ENCODE measurements around the gene ADAD2. TPM values are rescaled to one million over a fixed set of nuclear protein-coding genes. Genes with fewer than 3 reads are reported as not detected.
"Not testable (repeated sequence)": the region's sequence is repeated elsewhere in the genome, so short reads cannot be mapped to it uniquely, and the experiment has no call there.

The ADAD2 gene
- polyA plus RNA-seq, 2 donors = 3.6 to 11.5 TPM

DNA sequence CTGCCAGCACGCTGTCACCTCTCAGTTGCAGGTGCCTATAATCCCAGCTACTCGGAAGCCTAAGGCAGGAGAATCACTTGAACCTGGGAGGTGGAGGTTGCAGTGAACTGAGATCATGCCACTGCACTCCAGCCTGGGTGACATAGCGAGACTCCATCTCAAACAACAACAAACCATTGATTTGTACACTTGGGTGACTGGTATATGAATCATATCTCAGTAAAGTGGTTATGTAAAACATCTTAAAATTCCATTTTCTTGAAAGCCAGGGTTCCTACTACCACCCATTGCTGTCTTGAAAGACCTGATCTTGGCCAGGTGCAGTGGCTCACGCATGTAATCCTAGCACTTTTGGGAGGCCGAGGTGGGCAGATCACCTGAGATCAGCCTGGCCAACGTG is 14.2 kb downstream of the ADAD2 start:
- WGBS, 2 donors = 89 to 90% methylated on average over 6 of the region's 6 CpGs

DNA sequence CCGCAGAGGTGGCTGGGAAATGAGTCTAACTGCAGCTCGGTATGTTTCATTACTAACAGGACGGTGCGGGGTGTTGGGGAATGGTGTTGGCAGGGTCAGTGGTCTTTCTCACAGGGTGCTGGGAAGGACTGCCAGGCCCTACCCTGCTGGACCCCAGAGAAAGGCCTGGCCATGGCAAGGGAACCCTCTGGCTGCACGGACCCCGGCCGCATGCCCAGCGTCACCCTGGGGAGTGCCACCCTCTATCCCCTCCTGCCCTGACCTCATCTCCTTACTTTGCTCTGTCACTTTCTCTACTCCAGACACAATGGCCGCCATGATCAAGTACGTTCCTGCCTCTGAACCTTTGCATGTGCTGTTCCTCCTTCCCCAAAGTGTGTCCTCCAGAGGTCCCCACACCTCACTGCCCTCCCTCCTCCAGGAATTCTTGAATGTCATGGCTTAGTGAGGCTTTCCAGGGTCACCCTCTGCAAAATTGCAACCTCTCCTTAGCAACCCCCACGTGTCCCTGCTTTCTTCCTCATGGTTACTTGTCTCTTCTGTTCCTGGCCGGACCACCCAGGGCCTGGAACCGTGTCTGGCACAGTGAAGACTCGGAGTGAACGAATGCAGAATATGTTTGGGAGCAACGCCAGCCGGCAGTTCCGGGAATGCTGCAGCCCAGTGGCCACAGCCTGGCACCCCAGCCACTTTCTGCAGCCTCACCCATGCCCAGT is 15.2 kb downstream of the ADAD2 start:
- H3K4me1 ChIP-seq (ENCODE audit: control insufficient read depth in 2 of 2, insufficient read depth in 2 of 2, low read length in 1 of 2) = no peaks in the 10 kb centered on the region
- no peak overlapping the region for H3K4me3 ChIP-seq (ENCODE audit: low read depth in 1 of 2, low read length in 2 of 2)
- H3K27ac ChIP-seq (ENCODE audit: low read depth in 2 of 2, low read length in 1 of 2) = no peak overlapping the region
- H3K27me3 ChIP-seq (ENCODE audit: control insufficient read depth in 1 of 2, insufficient read depth in 2 of 2, low read length in 2 of 2) = no peaks in the 10 kb centered on the region
- peaks cover 0 to 2% of the 10 kb centered on the region in 2 donors for H3K9me3 ChIP-seq (ENCODE audit: control insufficient read depth in 2 of 2, insufficient read depth in 1 of 2, low read depth in 1 of 2, low read length in 1 of 2)
- WGBS, 2 donors = 88 to 89% methylated on average over 18 of the region's 18 CpGs
- H3K36me3 ChIP-seq (ENCODE audit: control insufficient read depth in 2 of 2, insufficient read depth in 2 of 2, low read length in 1 of 2) = no peaks in the 10 kb centered on the region

More for the DNA sequence above, 14.2 kb downstream of the ADAD2 start:
- not testable (repeated sequence) for H3K27ac ChIP-seq (ENCODE audit: low read depth in 2 of 2, low read length in 1 of 2); H3K4me1 ChIP-seq (ENCODE audit: control insufficient read depth in 2 of 2, insufficient read depth in 2 of 2, low read length in 1 of 2); H3K27me3 ChIP-seq (ENCODE audit: control insufficient read depth in 1 of 2, insufficient read depth in 2 of 2, low read length in 2 of 2); H3K9me3 ChIP-seq (ENCODE audit: control insufficient read depth in 2 of 2, insufficient read depth in 1 of 2, low read depth in 1 of 2, low read length in 1 of 2); H3K4me3 ChIP-seq (ENCODE audit: low read depth in 1 of 2, low read length in 2 of 2); H3K36me3 ChIP-seq (ENCODE audit: control insufficient read depth in 2 of 2, insufficient read depth in 2 of 2, low read length in 1 of 2)

DNA sequence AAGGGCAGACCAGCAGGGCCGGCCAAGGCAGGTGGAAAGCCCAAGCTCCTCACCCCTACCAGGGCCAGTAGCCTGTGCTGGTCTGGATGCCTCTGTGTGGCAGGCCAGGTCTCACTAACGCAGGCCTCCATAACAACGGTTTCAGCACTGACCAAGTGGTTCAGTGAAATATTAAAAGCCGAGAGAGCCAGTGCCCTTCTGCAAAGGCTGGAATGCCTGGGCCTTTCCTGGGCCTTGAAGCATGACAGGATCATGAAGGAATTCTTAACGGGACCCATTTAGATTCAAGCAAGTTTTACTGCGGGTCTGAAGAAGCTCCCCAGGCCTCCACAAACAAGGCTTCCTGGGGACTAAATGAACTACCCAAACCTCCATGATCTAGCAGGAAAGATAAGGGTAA is 16.3 kb downstream of the ADAD2 start:
- Histone ChIP-seq H3K36me3 (ENCODE audit: control insufficient read depth in 2 of 2, insufficient read depth in 2 of 2, low read length in 1 of 2) (no peaks in the 10 kb centered on the region), H3K27me3 (ENCODE audit: control insufficient read depth in 1 of 2, insufficient read depth in 2 of 2, low read length in 2 of 2) (no peaks in the 10 kb centered on the region), H3K4me1 (ENCODE audit: control insufficient read depth in 2 of 2, insufficient read depth in 2 of 2, low read length in 1 of 2) (no peaks in the 10 kb centered on the region), H3K27ac (ENCODE audit: low read depth in 2 of 2, low read length in 1 of 2) (no peak overlapping the region), H3K9me3 (ENCODE audit: control insufficient read depth in 2 of 2, insufficient read depth in 1 of 2, low read depth in 1 of 2, low read length in 1 of 2) (peaks cover 0 to 2% of the 10 kb centered on the region in 2 donors), H3K4me3 (ENCODE audit: low read depth in 1 of 2, low read length in 2 of 2) (no peak overlapping the region)
- WGBS, 2 donors = 72 to 81% methylated on average over 6 of the region's 6 CpGs

DNA sequence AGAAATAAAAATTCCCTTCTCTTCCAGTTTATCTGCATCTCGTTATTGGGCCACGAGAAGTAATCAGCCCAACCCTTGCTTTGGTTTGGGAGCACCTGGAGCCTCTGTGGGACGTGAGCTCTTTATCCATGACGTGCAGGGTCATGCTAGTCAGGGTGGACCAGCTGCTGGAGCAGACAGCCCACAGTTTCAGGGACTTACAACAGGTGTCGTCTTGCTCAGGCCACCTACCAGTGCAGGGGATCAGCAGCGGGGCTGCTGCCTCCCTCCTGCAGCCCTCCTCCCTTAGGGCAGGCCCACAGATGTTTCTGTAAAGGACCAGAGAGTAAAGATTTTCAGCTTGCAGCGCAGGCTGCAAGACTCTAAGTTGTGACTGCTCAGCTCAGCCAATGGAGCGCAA is 16.9 kb downstream of the ADAD2 start:
- no peaks in the 10 kb centered on the region for H3K36me3 ChIP-seq (ENCODE audit: control insufficient read depth in 2 of 2, insufficient read depth in 2 of 2, low read length in 1 of 2)
- H3K4me1 ChIP-seq (ENCODE audit: control insufficient read depth in 2 of 2, insufficient read depth in 2 of 2, low read length in 1 of 2) = no peaks in the 10 kb centered on the region
- H3K9me3 ChIP-seq (ENCODE audit: control insufficient read depth in 2 of 2, insufficient read depth in 1 of 2, low read depth in 1 of 2, low read length in 1 of 2) = peaks cover 0 to 2% of the 10 kb centered on the region in 2 donors
- no peak overlapping the region for H3K4me3 ChIP-seq (ENCODE audit: low read depth in 1 of 2, low read length in 2 of 2)
- WGBS, 2 donors = 70 to 78% methylated on average over 8 of the region's 8 CpGs
- no peaks in the 10 kb centered on the region for H3K27me3 ChIP-seq (ENCODE audit: control insufficient read depth in 1 of 2, insufficient read depth in 2 of 2, low read length in 2 of 2)
- H3K27ac ChIP-seq (ENCODE audit: low read depth in 2 of 2, low read length in 1 of 2) = no peak overlapping the region

DNA sequence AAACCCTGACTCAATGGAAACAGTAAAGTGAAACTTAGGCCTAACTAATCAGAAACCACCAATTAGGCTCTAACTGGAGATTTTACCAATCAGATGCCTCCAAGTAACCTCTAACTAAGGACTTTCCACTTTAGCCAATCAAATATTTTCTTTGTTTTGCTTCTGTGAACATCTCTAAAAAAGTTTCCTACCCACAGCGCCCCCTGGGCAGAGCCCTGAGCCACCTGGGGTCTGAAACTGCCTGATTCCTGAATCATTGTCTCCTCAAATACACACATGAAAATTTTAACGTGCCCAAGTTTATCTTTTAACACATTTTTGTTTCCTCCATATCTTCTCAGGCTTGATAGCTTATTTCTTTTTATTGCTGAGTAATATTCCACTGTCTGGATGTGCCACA is 19.0 kb downstream of the ADAD2 start:
- no peaks in the 10 kb centered on the region for H3K27me3 ChIP-seq (ENCODE audit: control insufficient read depth in 1 of 2, insufficient read depth in 2 of 2, low read length in 2 of 2)
- whole genome bisulfite sequencing, 2 donors = 70 to 80% methylated on average over 2 of the region's 2 CpGs
- peaks cover 0 to 2% of the 10 kb centered on the region in 2 donors for H3K9me3 ChIP-seq (ENCODE audit: control insufficient read depth in 2 of 2, insufficient read depth in 1 of 2, low read depth in 1 of 2, low read length in 1 of 2)
- no peaks in the 10 kb centered on the region for H3K4me1 ChIP-seq (ENCODE audit: control insufficient read depth in 2 of 2, insufficient read depth in 2 of 2, low read length in 1 of 2)
- H3K36me3 ChIP-seq (ENCODE audit: control insufficient read depth in 2 of 2, insufficient read depth in 2 of 2, low read length in 1 of 2) = no peaks in the 10 kb centered on the region
- H3K27ac ChIP-seq (ENCODE audit: low read depth in 2 of 2, low read length in 1 of 2) = no peak overlapping the region
- H3K4me3 ChIP-seq (ENCODE audit: low read depth in 1 of 2, low read length in 2 of 2) = no peak overlapping the region

DNA sequence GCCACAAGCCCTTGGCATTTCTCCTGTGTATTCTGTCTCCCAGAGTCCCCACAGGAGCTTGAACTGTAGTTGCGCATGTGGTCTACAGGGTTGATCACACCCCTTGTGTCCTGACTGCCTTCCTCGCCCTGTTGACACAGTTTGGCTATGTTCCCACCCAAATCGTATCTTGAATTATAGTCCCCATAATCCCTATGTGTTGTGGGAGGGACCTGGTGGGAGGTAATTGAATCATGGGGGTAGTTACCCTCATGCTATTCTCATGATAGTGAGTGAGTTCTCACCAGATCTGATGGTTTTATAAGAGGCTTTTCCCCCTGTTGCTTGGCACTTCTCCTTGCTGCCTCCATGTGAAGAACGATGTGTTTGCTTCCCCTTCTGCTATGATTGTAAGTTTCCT is 21.2 kb downstream of the ADAD2 start:
- no peaks in the 10 kb centered on the region for H3K36me3 ChIP-seq (ENCODE audit: control insufficient read depth in 2 of 2, insufficient read depth in 2 of 2, low read length in 1 of 2)
- H3K4me1 ChIP-seq (ENCODE audit: control insufficient read depth in 2 of 2, insufficient read depth in 2 of 2, low read length in 1 of 2) = no peaks in the 10 kb centered on the region
- no peak overlapping the region for H3K27ac ChIP-seq (ENCODE audit: low read depth in 2 of 2, low read length in 1 of 2)
- 50 to 54% methylated on average over 4 of the region's 4 CpGs for WGBS, 2 donors
- no peaks in the 10 kb centered on the region for H3K27me3 ChIP-seq (ENCODE audit: control insufficient read depth in 1 of 2, insufficient read depth in 2 of 2, low read length in 2 of 2)
- H3K4me3 ChIP-seq (ENCODE audit: low read depth in 1 of 2, low read length in 2 of 2) = no peak overlapping the region
- peaks cover 0 to 2% of the 10 kb centered on the region in 2 donors for H3K9me3 ChIP-seq (ENCODE audit: control insufficient read depth in 2 of 2, insufficient read depth in 1 of 2, low read depth in 1 of 2, low read length in 1 of 2)

DNA sequence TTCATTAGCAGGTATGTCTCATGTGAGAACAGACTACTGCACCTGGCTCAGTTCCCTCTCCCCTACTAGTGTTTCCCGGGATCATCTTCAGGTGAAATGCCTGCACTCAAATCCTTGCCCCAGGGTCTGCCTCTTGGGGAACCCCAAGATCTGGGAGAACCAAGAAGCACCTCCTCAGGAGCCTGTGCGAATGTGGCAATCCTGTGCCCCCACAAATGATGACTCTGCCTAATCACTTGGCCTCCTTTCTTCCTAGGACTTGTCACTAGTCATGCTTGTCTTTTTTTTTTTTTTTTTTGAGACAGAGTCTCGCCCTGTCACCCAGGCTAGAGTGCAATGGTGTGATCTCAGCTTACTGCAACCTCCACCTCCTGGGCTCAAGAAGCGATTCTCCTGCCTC is 21.7 kb downstream of the ADAD2 start:
- Histone ChIP-seq H3K36me3 (ENCODE audit: control insufficient read depth in 2 of 2, insufficient read depth in 2 of 2, low read length in 1 of 2) (no peaks in the 10 kb centered on the region), H3K4me1 (ENCODE audit: control insufficient read depth in 2 of 2, insufficient read depth in 2 of 2, low read length in 1 of 2) (no peaks in the 10 kb centered on the region)
- 75 to 85% methylated on average over 4 of the region's 4 CpGs for WGBS, 2 donors

DNA sequence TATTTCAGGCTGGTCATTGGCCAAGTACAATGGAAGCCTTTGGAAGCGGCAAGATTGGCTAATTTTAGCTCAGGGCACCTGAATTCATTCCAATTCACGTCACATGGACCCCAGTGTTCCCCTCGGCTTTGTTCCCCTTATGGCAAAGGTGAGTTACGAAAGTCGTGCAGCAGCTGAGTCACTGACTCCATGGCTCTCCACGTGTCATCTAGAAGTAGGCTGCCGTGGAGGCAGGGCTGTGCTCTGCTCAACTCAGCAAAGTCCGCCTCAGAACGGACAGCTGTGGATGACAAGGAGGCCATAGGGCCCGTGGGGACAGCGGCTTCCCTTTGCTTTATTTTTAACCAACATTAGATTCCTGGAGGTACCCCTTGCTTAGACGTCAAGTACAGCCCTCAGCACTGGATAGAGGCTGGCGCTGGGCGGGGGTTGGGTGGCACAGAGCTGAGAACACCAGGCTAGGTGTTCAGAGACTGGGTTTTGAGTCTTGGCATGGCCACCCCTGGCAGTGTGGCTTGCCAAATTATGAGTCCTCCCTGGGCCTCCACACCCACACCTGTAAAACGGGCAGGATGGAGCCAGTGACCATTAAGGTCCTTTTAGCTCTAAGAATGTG is 23.6 kb downstream of the ADAD2 start:
- H3K4me3 ChIP-seq (ENCODE audit: low read depth in 1 of 2, low read length in 2 of 2) = no peak overlapping the region
- H3K9me3 ChIP-seq (ENCODE audit: control insufficient read depth in 2 of 2, insufficient read depth in 1 of 2, low read depth in 1 of 2, low read length in 1 of 2) = no peaks in the 10 kb centered on the region
- H3K4me1 ChIP-seq (ENCODE audit: control insufficient read depth in 2 of 2, insufficient read depth in 2 of 2, low read length in 1 of 2) = no peaks in the 10 kb centered on the region
- no peak overlapping the region for H3K27ac ChIP-seq (ENCODE audit: low read depth in 2 of 2, low read length in 1 of 2)
- WGBS, 2 donors = 80 to 84% methylated on average over 15 of the region's 15 CpGs
- H3K27me3 ChIP-seq (ENCODE audit: control insufficient read depth in 1 of 2, insufficient read depth in 2 of 2, low read length in 2 of 2) = no peaks in the 10 kb centered on the region
- no peaks in the 10 kb centered on the region for H3K36me3 ChIP-seq (ENCODE audit: control insufficient read depth in 2 of 2, insufficient read depth in 2 of 2, low read length in 1 of 2)

More for the DNA sequence above, 21.7 kb downstream of the ADAD2 start:
- Histone ChIP-seq H3K9me3 (ENCODE audit: control insufficient read depth in 2 of 2, insufficient read depth in 1 of 2, low read depth in 1 of 2, low read length in 1 of 2) (peaks cover 0 to 2% of the 10 kb centered on the region in 2 donors), H3K27ac (ENCODE audit: low read depth in 2 of 2, low read length in 1 of 2) (no peak overlapping the region), H3K4me3 (ENCODE audit: low read depth in 1 of 2, low read length in 2 of 2) (no peak overlapping the region), H3K27me3 (ENCODE audit: control insufficient read depth in 1 of 2, insufficient read depth in 2 of 2, low read length in 2 of 2) (no peaks in the 10 kb centered on the region)

DNA sequence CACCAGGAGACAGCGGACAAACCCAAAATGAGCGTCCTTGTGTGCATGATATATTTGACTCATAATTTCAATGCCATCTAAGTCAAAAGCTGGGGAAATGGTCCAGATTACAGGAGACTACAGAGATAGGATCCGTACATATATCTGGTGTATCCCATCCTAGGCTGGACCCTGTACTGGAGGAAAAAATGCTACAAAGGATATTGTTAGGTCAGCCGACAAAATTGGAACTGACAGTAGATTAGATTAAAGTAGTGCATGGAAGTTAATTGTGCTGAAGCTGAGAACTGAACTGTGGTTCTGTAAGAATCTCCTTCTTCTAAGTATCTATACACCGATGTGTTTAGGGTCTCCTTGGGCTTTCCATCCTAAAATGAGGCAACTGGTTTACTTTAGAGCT is 24.6 kb downstream of the ADAD2 start:
- no peaks in the 10 kb centered on the region for H3K4me1 ChIP-seq (ENCODE audit: control insufficient read depth in 2 of 2, insufficient read depth in 2 of 2, low read length in 1 of 2)
- 87 to 91% methylated on average over 5 of the region's 5 CpGs for WGBS, 2 donors
- H3K27me3 ChIP-seq (ENCODE audit: control insufficient read depth in 1 of 2, insufficient read depth in 2 of 2, low read length in 2 of 2) = no peaks in the 10 kb centered on the region
- H3K36me3 ChIP-seq (ENCODE audit: control insufficient read depth in 2 of 2, insufficient read depth in 2 of 2, low read length in 1 of 2) = no peaks in the 10 kb centered on the region
- no peak overlapping the region for H3K4me3 ChIP-seq (ENCODE audit: low read depth in 1 of 2, low read length in 2 of 2)
- no peaks in the 10 kb centered on the region for H3K9me3 ChIP-seq (ENCODE audit: control insufficient read depth in 2 of 2, insufficient read depth in 1 of 2, low read depth in 1 of 2, low read length in 1 of 2)
- no peak overlapping the region for H3K27ac ChIP-seq (ENCODE audit: low read depth in 2 of 2, low read length in 1 of 2)

DNA sequence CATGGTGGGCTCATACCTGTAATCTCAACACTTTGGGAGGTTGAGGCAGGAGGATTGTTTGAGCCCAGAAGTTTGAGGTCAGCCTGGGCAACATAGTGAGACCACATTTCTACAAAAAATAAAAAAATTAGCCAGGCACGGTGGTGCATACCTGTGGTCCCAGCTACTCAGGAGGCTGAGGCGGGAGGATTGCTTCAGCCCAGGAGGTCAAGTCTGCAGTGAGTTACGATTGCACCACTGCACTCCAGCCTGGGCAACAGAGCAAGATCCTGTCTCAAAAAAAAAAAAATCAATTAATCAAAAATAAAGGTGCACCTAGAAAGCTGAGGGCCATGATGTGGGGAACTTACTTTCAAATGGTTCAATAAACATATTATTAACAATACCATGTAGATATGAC is 25.2 kb downstream of the ADAD2 start:
- H3K4me3 ChIP-seq (ENCODE audit: low read depth in 1 of 2, low read length in 2 of 2); H3K36me3 ChIP-seq (ENCODE audit: control insufficient read depth in 2 of 2, insufficient read depth in 2 of 2, low read length in 1 of 2); H3K9me3 ChIP-seq (ENCODE audit: control insufficient read depth in 2 of 2, insufficient read depth in 1 of 2, low read depth in 1 of 2, low read length in 1 of 2); H3K27me3 ChIP-seq (ENCODE audit: control insufficient read depth in 1 of 2, insufficient read depth in 2 of 2, low read length in 2 of 2); H3K27ac ChIP-seq (ENCODE audit: low read depth in 2 of 2, low read length in 1 of 2); H3K4me1 ChIP-seq (ENCODE audit: control insufficient read depth in 2 of 2, insufficient read depth in 2 of 2, low read length in 1 of 2): not testable (repeated sequence)
- 84 to 87% methylated on average over 3 of the region's 3 CpGs for WGBS, 2 donors

Measured in esophagus (tissue), 2 donors.